GM19328 (cell line): ENCODE results near the gene RTN4.
"Not testable (repeated sequence)": the region's sequence is repeated elsewhere in the genome, so short reads cannot be mapped to it uniquely, and the experiment has no call there.

Experiments
- ATAC-seq: cut with Tn5 transposase; IDR thresholded peaks from one replicate; pipeline ENCODE4 v1.9.1; 2021; ENCODE audit warnings: mild to moderate bottlenecking, moderate library complexity; ENCODE audit not compliant: unreplicated experiment

Gene RTN4

GRCh38 chr2:55011831-55012671 is 38.2 kb downstream of the RTN4 start:
- ATAC-seq, result no peak

- no peak for ATAC-seq
Observed at GRCh38 chr2:55010915-55011314, 39.3 kb downstream of the RTN4 start.

- ATAC-seq, result peak; percentile 84
Observed at GRCh38 chr2:55010149-55010591, 40.1 kb downstream of the RTN4 start.

- peak; percentile 19 for ATAC-seq
Observed at GRCh38 chr2:55009277-55010060, 40.8 kb downstream of the RTN4 start.

GRCh38 chr2:55006306-55006705 is 43.9 kb downstream of the RTN4 start:
- no peak for ATAC-seq

- no peak for ATAC-seq
Observed at GRCh38 chr2:55003706-55004639, 46.3 kb downstream of the RTN4 start.

GRCh38 chr2:55001716-55002115 is 48.5 kb downstream of the RTN4 start:
- no peak for ATAC-seq

GRCh38 chr2:55000341-55000740 is 49.9 kb downstream of the RTN4 start:
- no peak for ATAC-seq

GRCh38 chr2:54999182-54999581 is 51.1 kb downstream of the RTN4 start:
- no peak for ATAC-seq

- ATAC-seq, result no peak
Observed at GRCh38 chr2:54997826-54998225, 52.4 kb downstream of the RTN4 start.

- peak; percentile 51 for ATAC-seq
Observed at GRCh38 chr2:54995553-54995952, 54.7 kb downstream of the RTN4 start.

- ATAC-seq, result not testable (repeated sequence)
Observed at GRCh38 chr2:54990694-54991093, 59.6 kb downstream of the RTN4 start.

- no peak for ATAC-seq
Observed at GRCh38 chr2:54988612-54989011, 61.6 kb downstream of the RTN4 start.

- no peak for ATAC-seq
Observed at GRCh38 chr2:54986264-54986663, 64.0 kb downstream of the RTN4 start.

GRCh38 chr2:54984476-54984875 is 65.8 kb downstream of the RTN4 start:
- no peak for ATAC-seq

GRCh38 chr2:54983345-54984220 is 66.7 kb downstream of the RTN4 start:
- ATAC-seq, result no peak

GRCh38 chr2:54981385-54981784 is 68.9 kb downstream of the RTN4 start:
- ATAC-seq, result no peak

GRCh38 chr2:54979321-54980044 is 70.8 kb downstream of the RTN4 start:
- ATAC-seq, result no peak

- peak; percentile 79 for ATAC-seq
Observed at GRCh38 chr2:54977149-54977548, 73.1 kb downstream of the RTN4 start.
